SK-N-SH treated with all-trans-retinoic acid at 6 μM for 48 hours (cell line): ENCODE data around the gene UVRAG.

Experiments
- ATAC-seq: fragments of 200-7000 bp; cut with Tn5 transposase; 3 replicates; pipeline ENCODE4 v1.9.1; 2020; ENCODE audit warnings: mild to moderate bottlenecking, moderate library complexity
- ARNTL ChIP-seq: fragments of 450-650 bp; formaldehyde crosslinking; IDR thresholded peaks from 2 replicates; pipeline ENCODE4 v1.5.0; 2020; ENCODE audit warnings: low read depth, mild to moderate bottlenecking, moderate library complexity, borderline replicate concordance
- BACH2 ChIP-seq: fragments of 250-450 bp; sonication (Bioruptor Pico); IDR thresholded peaks from 2 replicates; pipeline ENCODE4 v1.9.0; 2021; ENCODE audit warnings: mild to moderate bottlenecking, borderline replicate concordance
- CREB5 ChIP-seq: fragments of 250-450 bp; sonication (Bioruptor Pico); IDR thresholded peaks from 2 replicates; pipeline ENCODE4 v1.5.1; 2020; ENCODE audit warnings: low read depth, mild to moderate bottlenecking, moderate library complexity
- CSDC2 ChIP-seq: fragments of 250-450 bp; sonication (Bioruptor Pico); IDR thresholded peaks from 2 replicates; pipeline ENCODE4 v1.5.0; 2020; ENCODE audit warnings: mild to moderate bottlenecking, moderate library complexity
- CSRNP3 ChIP-seq: fragments of 250-450 bp; sonication (Bioruptor Pico); IDR thresholded peaks from 2 replicates; pipeline ENCODE4 v1.5.1; 2021; ENCODE audit warnings: mild to moderate bottlenecking, moderate library complexity
- ESRRG ChIP-seq: fragments of 250-450 bp; sonication (Bioruptor Pico); IDR thresholded peaks from 2 replicates; pipeline ENCODE4 v1.6.1; 2021; ENCODE audit warnings: mild to moderate bottlenecking
- GLIS3 ChIP-seq: fragments of 250-450 bp; sonication (Bioruptor Pico); IDR thresholded peaks from 2 replicates; pipeline ENCODE4 v1.5.0; 2020; ENCODE audit warnings: mild to moderate bottlenecking, moderate library complexity
- ISL1 ChIP-seq: fragments of 250-450 bp; sonication (Bioruptor Pico); IDR thresholded peaks from 2 replicates; pipeline ENCODE4 v2.1.2; 2022; ENCODE audit warnings: mild to moderate bottlenecking, moderate library complexity
- OSR1 ChIP-seq: fragments of 250-450 bp; sonication (Bioruptor Pico); IDR thresholded peaks from 2 replicates; pipeline ENCODE4 v1.8.0; 2022; ENCODE audit warnings: moderate library complexity, mild to moderate bottlenecking, inconsistent platforms
- PATZ1 ChIP-seq: fragments of 250-450 bp; sonication (Bioruptor Pico); IDR thresholded peaks from 2 replicates; pipeline ENCODE4 v1.8.0; 2020; ENCODE audit warnings: mild to moderate bottlenecking, moderate library complexity, borderline replicate concordance
- POU6F1 ChIP-seq: fragments of 250-450 bp; sonication (Bioruptor Pico); IDR thresholded peaks from 2 replicates; pipeline ENCODE4 v1.8.0; 2021; ENCODE audit warnings: low read depth, mild to moderate bottlenecking, moderate library complexity, borderline replicate concordance
- PPARA ChIP-seq: fragments of 250-450 bp; sonication (Bioruptor Pico); IDR thresholded peaks from 2 replicates; pipeline ENCODE4 v1.5.0; 2020; ENCODE audit warnings: mild to moderate bottlenecking, borderline replicate concordance
- RARB ChIP-seq: fragments of 250-450 bp; sonication (Bioruptor Pico); IDR thresholded peaks from 2 replicates; pipeline ENCODE4 v1.8.0; 2021; ENCODE audit warnings: mild to moderate bottlenecking, moderate library complexity
- SNAI2 ChIP-seq: fragments of 250-450 bp; sonication (Bioruptor Pico); IDR thresholded peaks from 2 replicates; pipeline ENCODE4 v1.5.0; 2020; ENCODE audit warnings: mild to moderate bottlenecking, moderate library complexity
- TCF4 ChIP-seq: fragments of 250-450 bp; sonication (Bioruptor Pico); IDR thresholded peaks from 2 replicates; pipeline ENCODE4 v1.8.0; 2021; ENCODE audit warnings: mild to moderate bottlenecking, moderate library complexity, borderline replicate concordance
- TOX ChIP-seq: fragments of 250-450 bp; sonication (Bioruptor Pico); IDR thresholded peaks from 2 replicates; pipeline ENCODE4 v1.8.0; 2021; ENCODE audit warnings: mild to moderate bottlenecking, moderate library complexity, borderline replicate concordance
- TSHZ2 ChIP-seq: fragments of 250-450 bp; sonication (Bioruptor Pico); IDR thresholded peaks from 2 replicates; pipeline ENCODE4 v1.5.0; 2020; ENCODE audit warnings: mild to moderate bottlenecking, moderate library complexity
- ZC3H10 ChIP-seq: fragments of 250-450 bp; sonication (Bioruptor Pico); IDR thresholded peaks from 2 replicates; pipeline ENCODE4 v1.5.1; 2021; ENCODE audit warnings: mild to moderate bottlenecking, moderate library complexity
- ZFP3 ChIP-seq: fragments of 250-450 bp; sonication (Bioruptor Pico); IDR thresholded peaks from 2 replicates; pipeline ENCODE4 v1.5.0; 2020; ENCODE audit warnings: mild to moderate bottlenecking, moderate library complexity
- ZFP30 ChIP-seq: fragments of 450-650 bp; formaldehyde crosslinking; IDR thresholded peaks from 2 replicates; pipeline ENCODE4 v1.5.0; 2022; ENCODE audit warnings: mild to moderate bottlenecking, moderate library complexity
- ZNF565 ChIP-seq: fragments of 450-650 bp; formaldehyde crosslinking; conservative IDR thresholded peaks from 2 replicates; pipeline ENCODE4 v1.5.0; 2020; ENCODE audit warnings: low read depth, mild to moderate bottlenecking, moderate library complexity
- ZNF70 ChIP-seq: fragments of 450-650 bp; formaldehyde crosslinking; IDR thresholded peaks from 2 replicates; pipeline ENCODE4 v1.5.0; 2020; ENCODE audit warnings: mild to moderate bottlenecking, moderate library complexity
- ZNF8 ChIP-seq: fragments of 450-650 bp; formaldehyde crosslinking; IDR thresholded peaks from 2 replicates; pipeline ENCODE4 v1.5.0; 2020; ENCODE audit warnings: mild to moderate bottlenecking, moderate library complexity

Gene UVRAG

GRCh38 chr11:76047766-76048165, 232.8 kb downstream of the UVRAG start:
- ATAC-seq, result no peak

GRCh38 chr11:76048763-76049162, 233.8 kb downstream of the UVRAG start:
- no peak for ATAC-seq
- no peak for TF ChIP-seq POU6F1 (CRISPR knock-in tag)
- no peak for TF ChIP-seq ZNF70 (CRISPR knock-in tag)
- TF ChIP-seq CSDC2 (CRISPR knock-in tag), result no peak
- no peak for TF ChIP-seq ARNTL (CRISPR knock-in tag)
- no peak for TF ChIP-seq BACH2 (CRISPR knock-in tag)
- TF ChIP-seq CREB5, result no peak
- no peak for TF ChIP-seq TCF4 (CRISPR knock-in tag)
- TF ChIP-seq PPARA (CRISPR knock-in tag), result no peak
- TF ChIP-seq ESRRG (CRISPR knock-in tag), result no peak
- TF ChIP-seq CSRNP3 (CRISPR knock-in tag), result no peak
- no peak for TF ChIP-seq ISL1 (CRISPR knock-in tag)
- TF ChIP-seq RARB, result no peak
- TF ChIP-seq ZNF8 (CRISPR knock-in tag), result no peak
- TF ChIP-seq, all 23 proteins: peak for 0

More at GRCh38 chr11:76047766-76048165, 232.8 kb downstream of the UVRAG start:
- TF ChIP-seq TSHZ2 (CRISPR knock-in tag), result no peak
- TF ChIP-seq ZFP30 (CRISPR knock-in tag), result no peak
- no peak for TF ChIP-seq RARB
- no peak for TF ChIP-seq ISL1 (CRISPR knock-in tag)
- no peak for TF ChIP-seq PPARA (CRISPR knock-in tag)
- no peak for TF ChIP-seq OSR1 (CRISPR knock-in tag)

GRCh38 chr11:76049511-76049910, 234.5 kb downstream of the UVRAG start:
- no peak for TF ChIP-seq PATZ1 (CRISPR knock-in tag)
- no peak for TF ChIP-seq ZNF8 (CRISPR knock-in tag)
- TF ChIP-seq ZNF565, result no peak
- no peak for TF ChIP-seq CSDC2 (CRISPR knock-in tag)
- TF ChIP-seq TCF4 (CRISPR knock-in tag), result no peak
- no peak for TF ChIP-seq TOX (CRISPR knock-in tag)
- no peak for TF ChIP-seq ZFP30 (CRISPR knock-in tag)
- TF ChIP-seq PPARA (CRISPR knock-in tag), result no peak
- TF ChIP-seq SNAI2 (CRISPR knock-in tag), result no peak
- no peak for TF ChIP-seq CSRNP3 (CRISPR knock-in tag)
- TF ChIP-seq GLIS3 (CRISPR knock-in tag), result no peak
- no peak for TF ChIP-seq ZFP3 (CRISPR knock-in tag)
- TF ChIP-seq RARB, result no peak
- no peak for TF ChIP-seq ZC3H10 (CRISPR knock-in tag)
- no peak for TF ChIP-seq TSHZ2 (CRISPR knock-in tag)
- no peak for TF ChIP-seq ESRRG (CRISPR knock-in tag)
- TF ChIP-seq ISL1 (CRISPR knock-in tag), result no peak
- no peak for TF ChIP-seq CREB5
- no peak for ATAC-seq
